Neural cell (in vitro differentiated cells): ENCODE data around the gene LRRC74A. TPM values are rescaled to one million over a fixed set of nuclear protein-coding genes. Genes with fewer than 3 reads are reported as not detected.

Experiments
- H2AFZ ChIP-seq: fragments of 200-600, 300-800 bp; sonication (generic), shearing (Covaris generic); 2 replicates; pipeline ENCODE4 v1.6.0; 2014; ENCODE audit warnings: low read depth, mild to moderate bottlenecking, antibody characterized with exemption, low read length, moderate library complexity
- H3F3A ChIP-seq: fragments of 200-600 bp; shearing (Covaris generic); 2 replicates; pipeline ENCODE4 v1.6.1; 2016; ENCODE audit warnings: mild to moderate bottlenecking, moderate library complexity, mixed read lengths, antibody characterized with exemption, low read length; ENCODE audit not compliant: insufficient read depth, poor library complexity, severe bottlenecking
- H3K27ac ChIP-seq: fragments of 200-600, 300-800 bp; sonication (generic), shearing (Covaris generic); 2 replicates; pipeline ENCODE4 v1.5.1; 2014; ENCODE audit warnings: mild to moderate bottlenecking, low read length, moderate library complexity
- H3K27me3 ChIP-seq: fragments of 300-800, 200-600 bp; sonication (generic), shearing (Covaris generic); 2 replicates; pipeline ENCODE4 v1.6.0; 2014; ENCODE audit warnings: mild to moderate bottlenecking, low read depth, low read length, moderate library complexity; ENCODE audit not compliant: insufficient read depth
- H3K36me3 ChIP-seq: fragments of 300-800, 200-600 bp; sonication (generic), shearing (Covaris generic); 2 replicates; pipeline ENCODE4 v1.5.1; 2014; ENCODE audit warnings: mild to moderate bottlenecking, antibody characterized with exemption, low read length, moderate library complexity; ENCODE audit not compliant: insufficient read depth
- H3K4me2 ChIP-seq: fragments of 300-800, 200-600 bp; sonication (generic), shearing (Covaris generic); 2 replicates; pipeline ENCODE4 v1.6.0; 2014; ENCODE audit warnings: mild to moderate bottlenecking, low read length
- H3K4me3 ChIP-seq: fragments of 300-800, 200-600 bp; sonication (generic), shearing (Covaris generic); 2 replicates; pipeline ENCODE4 v1.5.1; 2014; ENCODE audit warnings: mild to moderate bottlenecking, low read length, moderate library complexity
- H3K79me2 ChIP-seq: fragments of 200-600 bp; shearing (Covaris generic); replicated peaks from 2 replicates; pipeline ENCODE4 v1.6.0; 2014; ENCODE audit warnings: mild to moderate bottlenecking, low read length, moderate library complexity; ENCODE audit not compliant: insufficient read depth
- H3K9ac ChIP-seq: fragments of 300-800, 200-600 bp; sonication (generic), shearing (Covaris generic); 2 replicates; pipeline ENCODE4 v1.6.1; 2016; ENCODE audit warnings: mild to moderate bottlenecking, low read length, mixed read lengths
- H3K9me2 ChIP-seq: fragments of 200-600 bp; shearing (Covaris generic); 2 replicates; pipeline ENCODE4 v1.6.1; 2016; ENCODE audit warnings: mild to moderate bottlenecking, low read length, mixed read lengths; ENCODE audit not compliant: insufficient read depth
- H3K9me3 ChIP-seq: fragments of 200-600, 300-800 bp; sonication (generic), shearing (Covaris generic); 2 replicates; pipeline ENCODE4 v1.6.1; 2016; ENCODE audit warnings: mild to moderate bottlenecking, mixed run types, low read length, moderate library complexity, mixed read lengths
- H4K20me1 ChIP-seq: fragments of 200-600 bp; shearing (Covaris generic); 2 replicates; pipeline ENCODE4 v1.6.1; 2016; ENCODE audit warnings: mild to moderate bottlenecking, mixed run types; ENCODE audit not compliant: insufficient read depth
- EP300 ChIP-seq: fragments of 450-650 bp; conservative IDR thresholded peaks from 2 replicates; pipeline ENCODE4 v1.6.1; 2014; ENCODE audit warnings: antibody characterized with exemption, mild to moderate bottlenecking, moderate library complexity; ENCODE audit not compliant: poor library complexity, severe bottlenecking
- EZH2 ChIP-seq: fragments of 200-600, 300-800 bp; shearing (Covaris generic), sonication (generic); IDR thresholded peaks from 2 replicates; pipeline ENCODE4 v1.6.1; 2014; ENCODE audit warnings: antibody characterized with exemption, low read length, borderline replicate concordance, mild to moderate bottlenecking; ENCODE audit not compliant: insufficient read depth, poor library complexity, severe bottlenecking
- MXI1 ChIP-seq: fragments of 450-650 bp; conservative IDR thresholded peaks from 2 replicates; pipeline ENCODE4 v1.6.1; 2014; ENCODE audit warnings: antibody characterized with exemption, mild to moderate bottlenecking; ENCODE audit not compliant: poor library complexity, severe bottlenecking
- POLR2AphosphoS5 ChIP-seq: IDR thresholded peaks from 2 replicates; pipeline ENCODE4 v1.6.1; 2012
- RAD21 ChIP-seq: fragments of 450-650 bp; conservative IDR thresholded peaks from 2 replicates; pipeline ENCODE4 v1.6.1; 2014; ENCODE audit warnings: antibody characterized with exemption, mild to moderate bottlenecking, moderate library complexity
- SMC3 ChIP-seq: fragments of 450-650 bp; conservative IDR thresholded peaks from 2 replicates; pipeline ENCODE4 v1.6.1; 2014; ENCODE audit warnings: antibody characterized with exemption, mild to moderate bottlenecking, moderate library complexity; ENCODE audit not compliant: poor library complexity
- TAF1 ChIP-seq: IDR thresholded peaks from 2 replicates; pipeline ENCODE4 v1.6.1; 2012; ENCODE audit warnings: low read depth
- polyA plus RNA-seq: library from polyadenylated mRNA; depleted of rRNA; stranded (reverse); fragments of >200 nt; gene quantifications from 2 replicates; pipeline ENCODE4 v1.2.3, GENCODE V29; 2014
- TF ChIP-seq, protein P1 (sequence below): fragments of 450-650 bp; IDR thresholded peaks from 2 replicates; pipeline ENCODE4 v1.5.1; 2014; ENCODE audit warnings: antibody characterized with exemption, mild to moderate bottlenecking, moderate library complexity; ENCODE audit not compliant: poor library complexity, severe bottlenecking
- TF ChIP-seq, protein P2 (sequence below): IDR thresholded peaks from 2 replicates; pipeline ENCODE4 v1.6.1; 2012; ENCODE audit warnings: borderline replicate concordance

The LRRC74A gene
- polyA plus RNA-seq, 1 donor from 2014 or later = not detected

DNA sequence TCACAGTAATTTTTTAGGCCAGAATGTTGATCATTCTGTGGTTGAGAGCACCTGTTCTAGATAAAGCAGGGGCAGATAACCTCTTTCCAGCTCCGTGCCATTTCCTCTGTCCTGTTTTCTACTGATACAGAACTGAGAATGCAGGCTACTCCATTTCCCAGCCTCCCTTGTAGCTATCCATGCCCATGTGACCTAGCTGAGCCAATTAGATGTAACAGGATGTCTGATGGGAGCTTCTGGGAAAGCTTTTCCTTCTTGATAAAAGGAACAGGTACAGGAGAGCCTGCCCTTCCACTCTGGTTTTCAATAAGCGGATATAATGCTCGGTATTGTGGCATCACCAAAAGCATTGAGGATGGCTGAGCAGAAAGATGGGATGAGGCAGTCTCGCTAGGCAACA lies 54.2 kb downstream of the LRRC74A start:
- H3K4me2 ChIP-seq = no peak overlapping the region
- no peak overlapping the region for H2AFZ ChIP-seq
- no peak overlapping the region for H3K27ac ChIP-seq
- no peaks in the 10 kb centered on the region for H3K36me3 ChIP-seq
- H3K4me3 ChIP-seq = no peak overlapping the region
- no peaks in the 10 kb centered on the region for H3F3A ChIP-seq
- no peaks in the 10 kb centered on the region for H3K79me2 ChIP-seq
- TF ChIP-seq MXI1 (no peak), SMC3 (no peak), EP300 (no peak), POLR2AphosphoS5 (no peak), RAD21 (no peak), TAF1 (no peak), EZH2 (no peak)
- TF ChIP-seq, protein P1, sequence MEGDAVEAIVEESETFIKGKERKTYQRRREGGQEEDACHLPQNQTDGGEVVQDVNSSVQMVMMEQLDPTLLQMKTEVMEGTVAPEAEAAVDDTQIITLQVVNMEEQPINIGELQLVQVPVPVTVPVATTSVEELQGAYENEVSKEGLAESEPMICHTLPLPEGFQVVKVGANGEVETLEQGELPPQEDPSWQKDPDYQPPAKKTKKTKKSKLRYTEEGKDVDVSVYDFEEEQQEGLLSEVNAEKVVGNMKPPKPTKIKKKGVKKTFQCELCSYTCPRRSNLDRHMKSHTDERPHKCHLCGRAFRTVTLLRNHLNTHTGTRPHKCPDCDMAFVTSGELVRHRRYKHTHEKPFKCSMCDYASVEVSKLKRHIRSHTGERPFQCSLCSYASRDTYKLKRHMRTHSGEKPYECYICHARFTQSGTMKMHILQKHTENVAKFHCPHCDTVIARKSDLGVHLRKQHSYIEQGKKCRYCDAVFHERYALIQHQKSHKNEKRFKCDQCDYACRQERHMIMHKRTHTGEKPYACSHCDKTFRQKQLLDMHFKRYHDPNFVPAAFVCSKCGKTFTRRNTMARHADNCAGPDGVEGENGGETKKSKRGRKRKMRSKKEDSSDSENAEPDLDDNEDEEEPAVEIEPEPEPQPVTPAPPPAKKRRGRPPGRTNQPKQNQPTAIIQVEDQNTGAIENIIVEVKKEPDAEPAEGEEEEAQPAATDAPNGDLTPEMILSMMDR = no peak
- TF ChIP-seq, protein P2, sequence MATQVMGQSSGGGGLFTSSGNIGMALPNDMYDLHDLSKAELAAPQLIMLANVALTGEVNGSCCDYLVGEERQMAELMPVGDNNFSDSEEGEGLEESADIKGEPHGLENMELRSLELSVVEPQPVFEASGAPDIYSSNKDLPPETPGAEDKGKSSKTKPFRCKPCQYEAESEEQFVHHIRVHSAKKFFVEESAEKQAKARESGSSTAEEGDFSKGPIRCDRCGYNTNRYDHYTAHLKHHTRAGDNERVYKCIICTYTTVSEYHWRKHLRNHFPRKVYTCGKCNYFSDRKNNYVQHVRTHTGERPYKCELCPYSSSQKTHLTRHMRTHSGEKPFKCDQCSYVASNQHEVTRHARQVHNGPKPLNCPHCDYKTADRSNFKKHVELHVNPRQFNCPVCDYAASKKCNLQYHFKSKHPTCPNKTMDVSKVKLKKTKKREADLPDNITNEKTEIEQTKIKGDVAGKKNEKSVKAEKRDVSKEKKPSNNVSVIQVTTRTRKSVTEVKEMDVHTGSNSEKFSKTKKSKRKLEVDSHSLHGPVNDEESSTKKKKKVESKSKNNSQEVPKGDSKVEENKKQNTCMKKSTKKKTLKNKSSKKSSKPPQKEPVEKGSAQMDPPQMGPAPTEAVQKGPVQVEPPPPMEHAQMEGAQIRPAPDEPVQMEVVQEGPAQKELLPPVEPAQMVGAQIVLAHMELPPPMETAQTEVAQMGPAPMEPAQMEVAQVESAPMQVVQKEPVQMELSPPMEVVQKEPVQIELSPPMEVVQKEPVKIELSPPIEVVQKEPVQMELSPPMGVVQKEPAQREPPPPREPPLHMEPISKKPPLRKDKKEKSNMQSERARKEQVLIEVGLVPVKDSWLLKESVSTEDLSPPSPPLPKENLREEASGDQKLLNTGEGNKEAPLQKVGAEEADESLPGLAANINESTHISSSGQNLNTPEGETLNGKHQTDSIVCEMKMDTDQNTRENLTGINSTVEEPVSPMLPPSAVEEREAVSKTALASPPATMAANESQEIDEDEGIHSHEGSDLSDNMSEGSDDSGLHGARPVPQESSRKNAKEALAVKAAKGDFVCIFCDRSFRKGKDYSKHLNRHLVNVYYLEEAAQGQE = no peak
- no peaks in the 10 kb centered on the region for H3K9me2 ChIP-seq
- no peaks in the 10 kb centered on the region for H3K9me3 ChIP-seq
- no peaks in the 10 kb centered on the region for H4K20me1 ChIP-seq
- H3K9ac ChIP-seq = no peak overlapping the region
- no peaks in the 10 kb centered on the region for H3K27me3 ChIP-seq

DNA sequence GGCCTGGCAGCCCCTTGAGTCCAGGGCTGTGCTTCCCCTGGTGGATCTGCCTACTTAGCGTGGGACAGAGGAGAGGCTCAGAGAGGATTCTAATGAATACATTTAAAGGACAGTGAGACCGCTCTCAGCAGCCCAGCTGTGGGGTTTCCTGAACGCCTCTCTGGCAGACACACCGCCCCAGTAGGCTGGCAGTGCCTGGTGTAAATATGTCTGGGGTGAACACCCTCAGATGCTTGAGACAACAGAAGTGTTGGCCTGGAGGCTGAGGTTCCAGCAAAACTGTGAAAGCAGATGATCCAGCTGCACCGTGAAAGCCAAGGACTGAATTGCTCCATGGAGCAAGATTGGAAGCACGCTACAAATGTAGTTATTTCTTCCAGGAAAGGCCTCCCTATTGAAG lies 55.1 kb downstream of the LRRC74A start:
- Histone ChIP-seq H3K9me3 (no peaks in the 10 kb centered on the region), H3K4me2 (no peak overlapping the region), H3K27ac (no peak overlapping the region), H3K9me2 (no peaks in the 10 kb centered on the region), H4K20me1 (no peaks in the 10 kb centered on the region), H3K9ac (no peak overlapping the region), H3K79me2 (no peaks in the 10 kb centered on the region), H3K4me3 (no peak overlapping the region), H2AFZ (no peak overlapping the region), H3F3A (no peaks in the 10 kb centered on the region), H3K36me3 (no peaks in the 10 kb centered on the region), H3K27me3 (no peaks in the 10 kb centered on the region)
- TF ChIP-seq, protein P2 = no peak
- TF ChIP-seq MXI1 = no peak
- no peak for TF ChIP-seq SMC3
- no peak for TF ChIP-seq RAD21
- no peak for TF ChIP-seq EZH2
- TF ChIP-seq, protein P1 = no peak
- TF ChIP-seq TAF1 = no peak
